GM19452 (cell line): ENCODE measurements around the gene SRGAP1.
A peak's percentile ranks its signal among the peaks of the same experiment; 100 is the strongest.
"Not testable (repeated sequence)": the region's sequence is repeated elsewhere in the genome, so short reads cannot be mapped to it uniquely, and the experiment has no call there.

ENCODE experiments used
- ATAC-seq: cut with Tn5 transposase; IDR thresholded peaks from one replicate; pipeline ENCODE4 v1.9.1; 2021; ENCODE audit not compliant: unreplicated experiment

The SRGAP1 gene

DNA sequence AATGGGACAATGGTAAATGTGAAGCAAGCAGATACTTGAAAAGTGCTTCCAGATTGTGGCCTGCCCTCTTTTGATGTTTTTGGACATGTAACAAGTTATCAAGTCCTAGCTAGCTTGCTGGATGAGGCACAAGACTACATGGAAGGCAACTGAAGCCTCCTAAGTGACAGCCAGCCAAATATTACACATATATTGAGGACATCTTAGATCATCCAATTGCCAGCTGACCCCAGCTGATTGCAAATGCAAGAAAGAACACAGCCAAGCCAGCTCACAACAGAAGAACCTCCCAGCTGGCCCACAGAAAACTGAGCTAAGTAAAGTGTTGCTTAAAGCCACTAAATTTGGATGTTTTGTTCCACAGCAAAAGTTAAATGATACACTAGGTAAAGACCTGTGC lies 156.9 kb downstream of the SRGAP1 start:
- no peak for ATAC-seq

- ATAC-seq: no peak
Measured at GRCh38 chr12:64004641-64005040, 160.1 kb downstream of the SRGAP1 start.

DNA sequence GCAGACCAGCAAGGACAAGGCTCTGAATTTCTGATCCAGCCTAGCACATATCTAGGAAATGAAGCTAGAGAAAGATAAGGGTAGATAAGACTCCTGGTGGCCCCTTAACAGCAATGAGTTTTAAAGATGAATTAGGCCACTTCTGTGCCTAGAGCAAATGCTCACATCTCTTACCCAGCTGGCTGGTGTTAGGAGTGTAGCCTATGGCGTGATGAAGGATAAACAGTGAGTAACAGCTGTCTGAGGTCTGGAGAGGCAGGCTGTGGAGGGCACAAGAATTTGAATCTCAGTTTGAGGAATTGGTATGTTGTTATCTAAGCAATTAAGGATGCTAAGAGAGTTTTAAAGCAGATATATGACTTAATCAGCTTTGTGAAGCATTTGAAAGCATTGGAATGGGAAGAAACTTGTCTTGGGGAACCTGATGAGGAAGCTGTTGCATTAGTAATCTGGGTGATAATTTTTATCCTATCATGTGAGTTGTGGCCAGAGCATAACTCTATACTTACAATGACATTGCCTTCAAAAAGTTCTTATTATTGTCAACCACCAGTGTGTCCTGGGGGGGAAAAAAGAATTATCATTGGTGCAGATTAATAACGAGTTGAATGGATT lies 161.8 kb downstream of the SRGAP1 start:
- no peak for ATAC-seq

DNA sequence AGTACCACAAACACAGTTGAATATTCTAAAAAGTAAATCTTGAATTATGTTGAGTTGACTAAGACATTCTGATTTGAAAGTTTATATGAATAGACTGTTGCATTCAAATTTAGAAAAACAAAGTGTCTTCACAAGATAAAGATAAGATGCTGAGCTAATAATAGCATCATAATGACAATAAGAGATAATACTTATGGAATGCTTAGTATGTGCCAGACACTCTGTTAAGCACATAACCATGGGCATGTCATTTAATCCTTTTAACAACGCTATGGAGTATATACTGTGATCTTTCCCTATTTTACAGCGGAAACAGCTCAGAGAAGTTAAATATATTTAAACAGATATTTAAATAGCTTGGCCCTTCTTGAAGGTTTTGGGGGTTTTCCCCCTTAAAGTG lies 163.4 kb downstream of the SRGAP1 start:
- no peak for ATAC-seq

DNA sequence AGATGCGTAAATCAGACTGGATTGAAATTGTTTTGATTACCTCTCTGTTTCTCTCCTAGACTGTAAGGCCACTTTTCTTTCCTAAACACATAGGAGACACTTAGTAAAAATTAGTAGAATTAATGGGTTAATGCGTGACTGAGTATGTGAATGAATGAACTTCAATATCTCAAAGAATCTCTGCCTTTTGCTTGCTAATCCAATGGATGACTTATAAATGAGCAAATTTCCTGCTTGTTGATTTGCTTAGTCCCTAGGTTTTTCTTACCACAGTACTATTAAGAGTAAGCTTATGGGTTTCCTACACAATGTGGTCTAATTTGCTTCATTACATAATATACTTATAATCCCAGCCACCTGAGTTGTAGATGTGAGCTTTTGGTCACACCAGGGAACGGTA lies 164.1 kb downstream of the SRGAP1 start:
- no peak for ATAC-seq

DNA sequence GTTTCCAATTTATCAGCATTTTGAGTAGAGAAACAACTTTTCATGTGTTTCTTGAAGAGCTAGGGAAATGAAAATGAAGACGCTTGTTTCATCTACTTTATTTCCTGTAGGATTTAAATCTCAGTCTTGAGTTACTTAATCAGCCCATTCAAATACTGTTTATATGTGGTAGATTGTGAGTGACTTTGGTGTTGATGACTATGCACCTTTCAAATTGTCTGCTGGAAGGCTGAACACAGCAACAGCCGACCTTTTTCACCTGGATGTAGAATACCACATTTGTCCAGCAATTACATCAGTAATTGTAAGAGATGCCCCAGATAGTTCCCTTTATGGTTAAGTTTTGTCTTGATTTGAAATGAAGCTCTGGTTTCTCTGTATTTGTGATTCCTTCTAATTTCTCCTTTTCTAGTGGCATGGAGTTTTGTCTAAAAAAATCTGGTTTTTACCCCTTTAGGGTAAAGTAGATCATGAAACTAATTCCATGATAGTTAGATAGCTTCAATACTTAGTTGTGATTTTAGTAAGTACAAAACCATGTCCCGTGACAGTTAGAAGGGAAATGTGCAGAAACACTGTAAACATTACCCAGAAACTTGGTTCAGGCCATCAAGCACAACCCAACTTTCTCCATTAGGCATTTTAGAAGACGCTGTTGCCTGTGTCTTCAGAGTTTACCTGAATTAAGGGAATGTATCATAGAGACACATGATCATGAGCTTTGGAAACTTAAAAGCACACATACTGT lies 165.0 kb downstream of the SRGAP1 start:
- peak; percentile 66 for ATAC-seq

GRCh38 chr12:64010069-64010686 lies 165.7 kb downstream of the SRGAP1 start:
- ATAC-seq: peak; percentile 96

- no peak for ATAC-seq
Measured at GRCh38 chr12:64016521-64016920, 172.0 kb downstream of the SRGAP1 start.

DNA sequence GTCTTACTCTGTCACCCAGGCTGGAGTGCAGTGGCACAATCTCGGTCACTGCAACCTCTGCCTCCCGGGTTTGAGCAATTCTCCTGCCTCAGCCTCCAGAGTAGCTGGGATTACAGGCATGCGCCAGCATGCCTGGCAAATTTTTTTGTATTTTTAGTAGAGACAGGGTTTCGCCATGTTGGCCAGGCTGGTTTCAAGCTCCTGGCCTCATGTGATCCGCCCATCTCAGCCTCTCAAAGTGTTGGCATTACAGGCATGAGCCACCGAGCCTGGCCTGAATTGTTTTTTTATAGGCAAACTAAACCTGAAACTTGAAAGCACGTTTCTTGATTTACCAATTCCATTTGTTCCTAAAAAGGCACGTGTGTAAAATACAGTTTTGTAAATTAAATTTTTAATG lies 173.6 kb downstream of the SRGAP1 start:
- not testable (repeated sequence) for ATAC-seq

GRCh38 chr12:64018524-64018923 lies 174.0 kb downstream of the SRGAP1 start:
- no peak for ATAC-seq

- ATAC-seq: no peak
Measured at GRCh38 chr12:64019101-64019500, 174.6 kb downstream of the SRGAP1 start.

DNA sequence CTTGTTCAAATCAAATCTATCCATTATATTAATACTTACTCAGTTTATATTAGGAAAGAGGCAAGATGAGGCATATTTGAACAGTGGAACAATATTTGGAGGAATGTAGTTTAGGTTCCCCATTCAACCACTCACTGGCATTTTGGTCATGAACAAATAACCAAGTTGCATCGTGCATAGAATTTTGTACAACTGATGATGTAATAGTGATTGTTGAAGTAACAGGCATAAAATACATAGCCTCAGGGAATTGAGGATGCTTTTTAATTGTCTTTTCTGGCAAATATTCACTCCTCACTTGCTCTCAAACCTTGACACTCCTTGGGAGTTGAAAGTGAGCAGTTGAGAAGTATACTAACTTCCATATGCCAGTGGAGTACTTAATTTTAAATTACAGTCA lies 175.2 kb downstream of the SRGAP1 start:
- no peak for ATAC-seq

- no peak for ATAC-seq
Measured at GRCh38 chr12:64025174-64025958, 180.9 kb downstream of the SRGAP1 start.

- ATAC-seq: no peak
Measured at GRCh38 chr12:64027311-64027710, 182.8 kb downstream of the SRGAP1 start.

DNA sequence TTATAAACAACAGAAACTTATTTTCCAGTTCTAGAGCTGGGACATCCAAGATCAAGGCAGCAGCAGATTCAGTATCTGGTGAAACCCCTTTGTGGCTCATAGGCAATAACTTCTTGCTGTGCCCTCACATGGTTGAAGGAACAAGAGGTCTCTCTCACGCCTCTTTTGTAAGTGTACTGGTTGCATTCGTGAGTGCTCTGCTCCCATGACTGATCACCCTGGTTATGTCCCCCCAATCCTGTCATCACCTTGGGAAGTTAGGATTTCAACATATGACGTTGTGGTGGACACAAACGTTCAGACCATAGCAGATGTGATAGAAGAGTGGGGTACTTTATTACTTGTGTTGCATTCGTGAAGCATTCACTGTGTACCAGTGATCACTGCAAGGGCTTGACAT lies 184.0 kb downstream of the SRGAP1 start:
- no peak for ATAC-seq

DNA sequence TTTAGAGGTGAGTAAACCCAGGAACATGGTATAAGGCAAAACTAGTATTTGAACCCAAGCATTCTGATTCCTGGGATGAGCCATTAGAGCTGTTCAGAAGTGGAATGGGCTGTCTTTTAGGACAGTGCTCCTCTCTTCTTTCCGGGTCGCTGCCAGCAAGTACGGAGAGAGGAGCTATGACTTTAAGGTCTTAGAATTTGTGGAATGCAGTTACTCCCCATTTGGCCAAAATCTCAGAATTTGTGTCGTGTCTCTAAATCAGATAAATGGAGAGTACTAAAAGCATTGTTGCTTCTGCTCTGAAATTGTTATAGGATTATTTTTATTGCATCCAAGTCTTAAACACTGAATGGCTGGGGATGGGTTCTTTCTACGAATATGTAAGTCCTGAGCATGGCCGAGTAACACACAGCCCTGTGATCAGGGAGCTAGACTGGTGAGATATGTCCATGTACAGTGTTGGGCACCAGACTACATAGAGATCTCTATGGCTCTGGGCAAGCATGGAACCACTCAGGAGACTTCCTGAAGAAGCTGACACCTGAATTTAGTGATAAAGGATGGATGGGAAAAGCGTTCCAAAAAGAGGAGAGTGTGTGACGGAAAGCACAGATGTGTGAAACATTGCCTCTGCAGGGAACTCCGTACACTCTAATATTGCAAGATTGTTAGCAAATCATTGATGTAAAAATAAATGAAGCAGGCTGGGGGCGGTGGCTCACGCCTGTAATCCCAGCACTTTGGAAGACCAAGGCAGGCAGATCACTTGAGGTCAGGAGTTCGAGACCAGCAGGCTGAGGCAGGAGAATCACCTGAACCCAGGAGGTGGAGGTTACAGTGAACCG lies 184.7 kb downstream of the SRGAP1 start:
- no peak for ATAC-seq

DNA sequence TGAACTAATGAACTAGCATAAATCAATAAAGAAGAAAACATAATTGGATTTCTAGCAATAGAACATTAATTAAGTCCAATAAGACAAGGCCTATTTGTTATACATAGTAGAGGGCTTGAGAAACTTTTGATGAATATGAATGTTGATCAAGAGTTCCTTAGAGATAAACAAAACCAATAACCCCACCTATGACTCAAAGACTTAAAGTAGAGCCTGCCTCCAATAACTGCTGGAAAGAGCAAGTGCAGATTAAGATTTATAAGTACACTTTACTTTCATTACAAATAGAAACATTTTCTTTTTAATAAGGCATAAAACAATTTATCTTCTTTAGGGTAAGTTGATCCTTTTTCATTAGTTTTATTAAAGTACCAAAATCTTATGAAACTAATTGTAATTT lies 185.7 kb downstream of the SRGAP1 start:
- no peak for ATAC-seq

GRCh38 chr12:64034056-64034455 lies 189.6 kb downstream of the SRGAP1 start:
- ATAC-seq: not testable (repeated sequence)

DNA sequence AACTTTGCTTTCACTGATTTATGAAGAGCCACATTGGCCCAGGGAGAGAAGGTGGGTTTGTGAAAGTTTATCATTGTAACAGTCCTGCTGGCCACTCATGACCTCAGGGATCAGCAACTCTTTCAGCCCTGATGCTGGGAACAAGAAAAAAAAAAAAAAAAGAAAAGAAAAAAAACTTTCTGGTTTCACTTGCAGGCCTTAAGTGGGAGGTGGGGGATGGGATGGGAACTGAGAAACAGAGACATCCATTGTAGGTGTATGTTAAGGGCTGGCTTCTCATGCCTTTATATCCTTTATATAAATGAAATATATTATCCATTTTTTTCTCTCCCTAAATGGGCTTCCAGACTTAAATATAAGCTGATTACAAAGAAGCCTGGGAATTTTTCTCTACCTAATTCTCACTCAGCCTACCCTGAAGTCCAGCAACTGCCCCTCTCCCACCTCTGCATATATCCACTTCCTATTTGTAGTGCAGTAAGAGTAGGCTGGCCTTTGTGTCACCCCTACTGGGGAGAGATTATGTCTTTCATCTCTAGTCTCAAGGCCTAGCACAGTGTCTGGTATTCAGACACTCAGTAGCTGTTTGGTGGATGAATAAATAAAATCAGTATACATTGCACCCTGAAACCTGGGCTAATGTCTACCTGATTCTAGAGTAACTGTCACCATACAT lies 190.5 kb downstream of the SRGAP1 start:
- no peak for ATAC-seq

GRCh38 chr12:64036414-64036813 lies 191.9 kb downstream of the SRGAP1 start:
- ATAC-seq: no peak
